ENCODE data around the gene GPC5.

DNA sequence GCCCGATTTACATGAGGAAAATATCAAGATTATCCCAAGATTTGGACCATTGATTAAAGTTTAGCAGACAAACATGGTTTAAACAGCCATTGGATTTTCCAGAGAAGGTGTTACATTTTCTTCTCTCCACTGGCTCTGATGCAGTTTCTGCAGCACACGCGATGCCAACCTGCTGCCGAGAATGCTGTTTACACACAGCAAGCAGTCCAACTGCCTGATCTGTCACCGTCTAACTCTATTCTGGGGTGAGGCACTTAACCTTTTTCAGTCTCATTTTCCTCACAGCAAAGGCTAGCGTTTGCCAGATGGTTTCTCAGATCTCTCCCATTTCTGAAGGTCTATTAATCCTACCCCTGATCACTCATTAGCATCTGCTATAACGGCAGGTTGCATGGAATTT lies 1064.7 kb downstream of the GPC5 start:
- TF ChIP-seq, protein P1, sequence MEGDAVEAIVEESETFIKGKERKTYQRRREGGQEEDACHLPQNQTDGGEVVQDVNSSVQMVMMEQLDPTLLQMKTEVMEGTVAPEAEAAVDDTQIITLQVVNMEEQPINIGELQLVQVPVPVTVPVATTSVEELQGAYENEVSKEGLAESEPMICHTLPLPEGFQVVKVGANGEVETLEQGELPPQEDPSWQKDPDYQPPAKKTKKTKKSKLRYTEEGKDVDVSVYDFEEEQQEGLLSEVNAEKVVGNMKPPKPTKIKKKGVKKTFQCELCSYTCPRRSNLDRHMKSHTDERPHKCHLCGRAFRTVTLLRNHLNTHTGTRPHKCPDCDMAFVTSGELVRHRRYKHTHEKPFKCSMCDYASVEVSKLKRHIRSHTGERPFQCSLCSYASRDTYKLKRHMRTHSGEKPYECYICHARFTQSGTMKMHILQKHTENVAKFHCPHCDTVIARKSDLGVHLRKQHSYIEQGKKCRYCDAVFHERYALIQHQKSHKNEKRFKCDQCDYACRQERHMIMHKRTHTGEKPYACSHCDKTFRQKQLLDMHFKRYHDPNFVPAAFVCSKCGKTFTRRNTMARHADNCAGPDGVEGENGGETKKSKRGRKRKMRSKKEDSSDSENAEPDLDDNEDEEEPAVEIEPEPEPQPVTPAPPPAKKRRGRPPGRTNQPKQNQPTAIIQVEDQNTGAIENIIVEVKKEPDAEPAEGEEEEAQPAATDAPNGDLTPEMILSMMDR (conservative IDR thresholded peaks at IDR 0.05; ENCODE audit: low read depth, low read length) = no peak
- no peak for TF ChIP-seq EZH2 (IDR thresholded peaks at IDR 0.05; ENCODE audit: borderline replicate concordance, low read depth, low read length, poor library complexity, severe bottlenecking)

All from A673 (cell line).